GM12864 (cell line): ENCODE measurements around the gene ANKZF1.

Experiments
- DNase-seq: peaks from one replicate; pipeline ENCODE4 v3.0.0-alpha.2; 2011; ENCODE audit warnings: low read depth
- H3K4me3 ChIP-seq: 2 replicates; pipeline ENCODE4 v1.5.1; 2011; ENCODE audit warnings: mild to moderate bottlenecking, low read depth, low read length, control low read depth
- TF ChIP-seq, protein P1 (sequence below): IDR thresholded peaks from 2 replicates; pipeline ENCODE4 v1.5.1; 2011; ENCODE audit warnings: low read depth, mild to moderate bottlenecking, moderate library complexity, low read length, control low read depth, inconsistent platforms; ENCODE audit errors: missing control alignments

The ANKZF1 gene

DNA sequence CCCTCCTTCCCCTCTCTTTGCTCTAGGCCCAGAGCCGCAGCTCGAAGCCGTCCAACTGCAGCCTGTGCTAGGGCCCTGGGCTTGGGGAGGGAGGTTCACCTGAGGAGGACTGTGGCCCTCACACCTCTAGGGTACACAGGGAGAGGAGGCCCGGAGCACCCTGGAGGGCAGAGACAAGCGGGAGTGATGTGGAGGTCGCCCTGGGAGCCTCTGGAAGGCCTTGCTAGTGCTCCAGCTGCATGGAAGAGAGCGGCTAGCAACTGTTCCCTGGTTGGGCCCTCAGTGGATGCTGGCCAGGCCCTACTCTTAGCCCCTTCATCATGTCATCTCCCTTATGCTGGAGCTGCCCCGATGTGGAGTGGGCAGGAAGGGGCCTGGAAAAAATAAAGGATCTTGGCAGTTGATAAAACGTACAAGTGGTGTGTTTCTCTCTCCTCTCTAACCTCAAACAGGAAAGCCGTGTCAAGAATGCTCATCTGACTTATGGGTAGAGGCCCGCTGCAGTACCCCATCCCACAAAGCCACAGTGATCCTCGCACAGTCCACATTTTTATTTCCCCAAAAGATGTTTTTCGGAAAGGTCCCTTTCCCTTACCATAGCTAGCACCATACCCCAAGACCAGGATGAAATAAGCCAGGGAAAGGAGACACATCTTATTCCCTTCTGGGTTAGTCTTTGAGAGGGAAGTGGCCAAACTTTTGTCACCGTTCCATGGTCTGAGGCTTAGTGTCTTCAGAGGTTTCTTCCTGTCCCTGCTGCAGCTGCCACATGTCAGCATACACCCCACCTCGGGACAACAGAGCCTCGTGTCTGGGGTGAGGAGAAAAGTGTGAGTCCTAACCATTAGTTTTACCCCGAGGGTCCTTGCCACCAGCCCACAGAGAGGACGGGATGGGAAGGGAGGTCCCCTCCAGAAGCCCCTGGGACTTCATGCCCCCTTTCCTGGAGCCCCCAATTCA, 20.1 kb upstream of the ANKZF1 start:
- H3K4me3 ChIP-seq = no peak overlapping the region
- no peak for DNase-seq
- TF ChIP-seq, protein P1, sequence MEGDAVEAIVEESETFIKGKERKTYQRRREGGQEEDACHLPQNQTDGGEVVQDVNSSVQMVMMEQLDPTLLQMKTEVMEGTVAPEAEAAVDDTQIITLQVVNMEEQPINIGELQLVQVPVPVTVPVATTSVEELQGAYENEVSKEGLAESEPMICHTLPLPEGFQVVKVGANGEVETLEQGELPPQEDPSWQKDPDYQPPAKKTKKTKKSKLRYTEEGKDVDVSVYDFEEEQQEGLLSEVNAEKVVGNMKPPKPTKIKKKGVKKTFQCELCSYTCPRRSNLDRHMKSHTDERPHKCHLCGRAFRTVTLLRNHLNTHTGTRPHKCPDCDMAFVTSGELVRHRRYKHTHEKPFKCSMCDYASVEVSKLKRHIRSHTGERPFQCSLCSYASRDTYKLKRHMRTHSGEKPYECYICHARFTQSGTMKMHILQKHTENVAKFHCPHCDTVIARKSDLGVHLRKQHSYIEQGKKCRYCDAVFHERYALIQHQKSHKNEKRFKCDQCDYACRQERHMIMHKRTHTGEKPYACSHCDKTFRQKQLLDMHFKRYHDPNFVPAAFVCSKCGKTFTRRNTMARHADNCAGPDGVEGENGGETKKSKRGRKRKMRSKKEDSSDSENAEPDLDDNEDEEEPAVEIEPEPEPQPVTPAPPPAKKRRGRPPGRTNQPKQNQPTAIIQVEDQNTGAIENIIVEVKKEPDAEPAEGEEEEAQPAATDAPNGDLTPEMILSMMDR = no peak

DNA sequence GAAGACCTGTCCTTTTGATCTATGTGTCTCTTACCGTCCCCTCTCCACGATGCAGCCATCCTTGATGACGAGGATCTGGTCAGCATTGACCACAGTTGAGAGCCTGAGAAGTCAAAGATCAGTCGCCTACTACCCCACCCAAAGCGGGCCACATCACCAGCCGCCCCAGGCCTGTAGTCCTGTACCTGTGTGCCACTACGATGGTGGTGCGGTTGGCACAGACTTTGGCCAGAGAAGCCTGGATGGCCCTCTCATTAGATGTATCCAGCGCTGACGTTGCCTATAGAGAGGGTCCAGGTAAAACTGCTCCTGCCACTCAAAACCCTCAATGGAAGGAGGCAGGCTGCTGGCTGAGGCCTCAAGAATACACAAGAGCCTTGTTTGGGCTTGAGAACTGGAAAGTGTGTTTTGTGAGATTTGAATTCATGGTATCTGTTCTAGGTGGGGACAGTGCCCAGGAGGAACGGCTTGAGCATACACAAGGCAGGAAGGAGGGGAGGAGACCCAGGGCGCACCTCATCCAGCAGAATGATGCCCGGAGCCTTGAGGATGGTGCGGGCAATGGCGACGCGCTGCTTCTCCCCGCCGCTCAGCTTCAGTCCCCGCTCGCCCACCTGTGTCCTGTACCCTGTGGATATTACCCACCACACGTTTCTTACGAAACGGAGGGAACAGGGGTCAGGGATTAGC, 19.3 kb upstream of the ANKZF1 start:
- TF ChIP-seq, protein P1 = no peak

DNA sequence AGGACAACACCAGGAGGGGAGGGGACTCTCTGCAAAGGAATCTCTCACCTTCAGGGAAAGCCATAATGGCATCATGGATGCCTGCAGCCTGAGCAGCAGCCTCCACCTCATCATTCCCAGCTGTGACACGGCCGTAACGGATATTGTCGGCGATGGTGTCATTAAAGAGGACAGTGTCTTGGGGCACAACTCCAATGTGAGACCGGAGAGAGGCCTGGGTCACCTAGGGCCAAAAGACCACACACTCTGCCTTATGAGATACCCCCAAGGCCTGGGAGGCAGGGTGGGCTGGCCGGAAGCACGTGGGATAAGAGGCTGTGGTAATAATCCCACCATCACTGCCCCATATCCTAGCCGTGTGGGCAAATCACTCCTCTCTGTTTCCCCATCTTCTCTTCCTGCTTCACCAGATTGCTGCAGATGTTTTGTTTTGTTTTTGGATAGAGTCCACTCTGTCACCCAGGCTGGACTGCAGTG, 18.7 kb upstream of the ANKZF1 start:
- TF ChIP-seq, protein P1 = no peak
- no peak overlapping the region for H3K4me3 ChIP-seq
- DNase-seq = no peak

More for the DNA sequence above, 19.3 kb upstream of the ANKZF1 start:
- no peak for DNase-seq
- no peak overlapping the region for H3K4me3 ChIP-seq

DNA sequence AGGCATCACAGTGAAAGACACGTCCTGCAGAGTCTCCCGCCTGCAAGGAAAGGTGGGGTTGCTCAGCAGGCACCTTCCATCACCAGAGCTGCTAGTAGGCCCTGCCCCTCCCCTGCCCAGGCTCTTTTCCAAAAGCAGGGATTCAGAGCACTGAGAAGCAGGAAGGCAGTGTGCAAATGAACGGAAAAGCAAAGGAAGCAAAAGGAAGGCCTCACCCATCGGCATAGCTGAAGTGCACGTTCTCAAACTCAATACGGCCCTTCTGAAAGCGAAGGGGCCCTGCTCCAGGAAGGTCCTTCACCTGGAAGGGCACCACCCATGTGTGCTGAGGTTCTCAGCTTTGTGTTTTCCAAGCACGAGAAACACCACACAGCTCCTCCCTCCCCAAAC, 16.6 kb upstream of the ANKZF1 start:
- H3K4me3 ChIP-seq = no peak overlapping the region
- no peak for DNase-seq
- TF ChIP-seq, protein P1 = no peak

DNA sequence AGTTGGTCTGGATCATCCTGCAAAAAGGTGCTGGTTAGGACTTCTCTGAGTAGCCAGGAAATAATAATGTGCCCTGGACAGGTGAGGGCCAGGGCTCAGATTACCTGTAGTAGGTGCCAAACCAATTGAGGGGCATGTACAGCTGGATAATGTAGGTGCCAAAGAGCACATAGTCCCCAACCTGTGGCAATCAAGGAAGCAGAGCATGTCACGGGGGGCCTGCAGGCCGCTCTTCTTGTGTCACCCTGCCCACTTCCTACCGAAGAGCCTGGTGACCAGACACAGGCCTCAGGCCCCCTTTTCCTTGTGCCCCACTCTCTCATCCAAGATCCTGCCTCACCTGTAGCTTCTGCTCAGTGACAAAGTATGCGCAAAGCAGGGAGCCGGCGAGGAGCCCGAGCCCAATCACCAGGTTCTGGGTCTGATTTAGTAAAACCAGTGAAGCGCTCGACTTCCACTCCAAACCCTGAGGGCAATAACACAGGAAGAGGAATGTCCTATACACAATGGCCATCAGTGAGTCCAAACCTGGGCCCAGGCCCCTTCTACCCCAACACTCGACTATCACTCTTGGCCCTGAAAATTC, 16.0 kb upstream of the ANKZF1 start:
- TF ChIP-seq, protein P1 = no peak
- no peak overlapping the region for H3K4me3 ChIP-seq
- no peak for DNase-seq

DNA sequence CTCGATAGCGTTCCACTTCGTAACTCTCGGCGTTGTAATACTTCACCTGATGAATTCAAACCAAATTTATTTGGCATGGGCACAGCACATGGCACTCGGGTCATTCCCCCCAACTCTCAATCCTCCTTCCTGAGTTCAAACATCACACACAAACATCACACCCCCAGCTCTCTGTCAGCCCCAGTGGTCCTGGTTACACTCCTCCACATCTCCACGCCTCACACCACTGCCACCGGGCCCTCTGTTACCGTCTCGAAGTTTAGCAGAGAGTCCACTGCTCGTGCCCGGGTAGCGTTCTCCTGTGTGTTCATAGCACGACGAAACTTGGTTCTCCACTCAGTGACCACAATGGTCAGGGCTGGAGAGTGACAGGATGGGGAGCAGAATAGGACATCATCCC, 15.5 kb upstream of the ANKZF1 start:
- DNase-seq = no peak
- no peak overlapping the region for H3K4me3 ChIP-seq
- TF ChIP-seq, protein P1 = no peak
